HEK293 (cell line): ENCODE measurements around the gene CLEC2D.

Experiments used
- CTCF ChIP-seq: fragments of 450-650 bp; formaldehyde crosslinking; IDR thresholded peaks from 2 replicates; pipeline ENCODE4 v1.5.1; 2016; ENCODE audit warnings: missing biosample characterization, missing genetic modification characterization
- KLF9 ChIP-seq: fragments of 450-650 bp; formaldehyde crosslinking; IDR thresholded peaks from 2 replicates; pipeline ENCODE4 v1.5.1; 2016; ENCODE audit warnings: missing biosample characterization, missing genetic modification characterization, low read depth
- MYNN ChIP-seq: fragments of 450-650 bp; formaldehyde crosslinking; IDR thresholded peaks from 2 replicates; pipeline ENCODE4 v1.5.1; 2016; ENCODE audit warnings: missing biosample characterization, missing genetic modification characterization, borderline replicate concordance
- PBX3 ChIP-seq: sonication (generic); formaldehyde crosslinking; IDR thresholded peaks from 2 replicates; pipeline ENCODE4 v1.8.1; 2022; ENCODE audit warnings: mild to moderate bottlenecking, moderate library complexity, missing genetic modification reagents
- WT1 ChIP-seq: fragments of 450-650 bp; formaldehyde crosslinking; IDR thresholded peaks from 2 replicates; pipeline ENCODE4 v1.5.1; 2016; ENCODE audit warnings: missing biosample characterization, missing genetic modification characterization
- ZFP69B ChIP-seq: fragments of 450-650 bp; formaldehyde crosslinking; IDR thresholded peaks from 2 replicates; pipeline ENCODE4 v1.5.1; 2016; ENCODE audit warnings: missing biosample characterization, missing genetic modification characterization
- ZNF18 ChIP-seq: fragments of 450-650 bp; formaldehyde crosslinking; IDR thresholded peaks from 2 replicates; pipeline ENCODE4 v1.5.1; 2016; ENCODE audit warnings: missing biosample characterization, missing genetic modification characterization
- ZNF248 ChIP-seq: fragments of 450-650 bp; formaldehyde crosslinking; IDR thresholded peaks from 2 replicates; pipeline ENCODE4 v1.5.1; 2017; ENCODE audit warnings: missing biosample characterization, missing genetic modification characterization
- ZNF274 ChIP-seq, 2 experiments: fragments of 200-500 bp in 1 of 2; fragments of 450-650 bp in 1 of 2; sonication (Bioruptor generic) in 1 of 2; formaldehyde crosslinking in 1 of 2; IDR thresholded peaks; 2 replicates each; pipeline versions ENCODE4 v1.5.1 to v1.6.1; 2014 to 2016; ENCODE audit warnings: borderline replicate concordance in 1 of 2, inconsistent platforms in 1 of 2, low read length in 1 of 2, missing biosample characterization in 1 of 2, missing genetic modification characterization in 1 of 2
- ZNF549 ChIP-seq: fragments of 450-650 bp; IDR thresholded peaks from 2 replicates; pipeline ENCODE4 v1.5.1; 2018; ENCODE audit warnings: missing biosample characterization, missing genetic modification characterization, mild to moderate bottlenecking, inconsistent platforms, moderate library complexity
- ZNF645 ChIP-seq: fragments of 450-650 bp; formaldehyde crosslinking; IDR thresholded peaks from 2 replicates; pipeline ENCODE4; 2016; ENCODE audit warnings: missing biosample characterization, missing genetic modification characterization
- ZNF776 ChIP-seq: fragments of 450-650 bp; formaldehyde crosslinking; IDR thresholded peaks from 2 replicates; pipeline ENCODE4 v1.5.0; 2017; ENCODE audit warnings: missing biosample characterization, missing genetic modification characterization, borderline replicate concordance
- ZSCAN16 ChIP-seq: fragments of 450-650 bp; formaldehyde crosslinking; IDR thresholded peaks from 2 replicates; pipeline ENCODE4 v1.5.1; 2016; ENCODE audit warnings: missing biosample characterization, missing genetic modification characterization

- TF ChIP-seq MYNN: no peak
- no peak for TF ChIP-seq ZFP69B (tag by site-specific recombination)
- TF ChIP-seq ZNF776 (tag by site-specific recombination): no peak
- no peak for TF ChIP-seq PBX3
- TF ChIP-seq ZNF274 (IDR thresholded peaks at IDR 0.05; ENCODE audit: low read length): no peak
- no peak for TF ChIP-seq ZNF274 (tag by site-specific recombination; IDR thresholded peaks at IDR 0.05; ENCODE audit: borderline replicate concordance)
- TF ChIP-seq KLF9: no peak
- no peak for TF ChIP-seq WT1 (tag by site-specific recombination)
- TF ChIP-seq CTCF (tag by site-specific recombination): no peak
- no peak for TF ChIP-seq ZSCAN16 (tag by site-specific recombination)
- TF ChIP-seq ZNF248: no peak
- no peak for TF ChIP-seq ZNF645
- TF ChIP-seq ZNF18 (tag by site-specific recombination): no peak
- TF ChIP-seq ZNF549 (tag by site-specific recombination): no peak
Observed at GRCh38 chr12:9636851-9637206, 32.7 kb upstream of the CLEC2D start.
